GF-D8 (cell line): ENCODE data around the gene FAM72A.
A peak's percentile ranks its signal among the peaks of the same experiment; 100 is the strongest.
"Not testable (repeated sequence)": the region's sequence is repeated elsewhere in the genome, so short reads cannot be mapped to it uniquely, and the experiment has no call there.

Source experiments
- DNase-seq: peaks from one replicate; lab custom pipeline; 2025; lab: John Stamatoyannopoulos, UW

FAM72A gene

GRCh38 chr1:206202789-206203363 lies at the start of gene FAM72A:
Gene FAM72A, minus strand, starts transcription at chr1:206202839. Its CDS starts 814 bp downstream, at chr1:206202025.
- DNase-seq, result peak; percentile 99

- DNase-seq, result not testable (repeated sequence)
These were observed 48.5 kb upstream of the FAM72A start for GRCh38 chr1:206250953-206251681.

- DNase-seq, result not testable (repeated sequence)
These were observed 43.7 kb upstream of the FAM72A start for GRCh38 chr1:206246129-206246886.

GRCh38 chr1:206245479-206245878 lies 42.8 kb upstream of the FAM72A start:
- not testable (repeated sequence) for DNase-seq

- not testable (repeated sequence) for DNase-seq
These were observed 40.7 kb upstream of the FAM72A start for GRCh38 chr1:206243335-206243734.

GRCh38 chr1:206240288-206240687 lies 37.6 kb upstream of the FAM72A start:
- not testable (repeated sequence) for DNase-seq

- DNase-seq, result not testable (repeated sequence)
These were observed 32.6 kb upstream of the FAM72A start for GRCh38 chr1:206235190-206235589.

GRCh38 chr1:206234189-206234916 lies 31.7 kb upstream of the FAM72A start:
- DNase-seq, result not testable (repeated sequence)

- not testable (repeated sequence) for DNase-seq
These were observed 30.5 kb upstream of the FAM72A start for GRCh38 chr1:206232970-206233645.

GRCh38 chr1:206231989-206232388 lies 29.4 kb upstream of the FAM72A start:
- not testable (repeated sequence) for DNase-seq

GRCh38 chr1:206229286-206229685 lies 26.6 kb upstream of the FAM72A start:
- DNase-seq, result not testable (repeated sequence)

GRCh38 chr1:206226886-206227285 lies 24.2 kb upstream of the FAM72A start:
- not testable (repeated sequence) for DNase-seq

GRCh38 chr1:206225386-206225785 lies 22.7 kb upstream of the FAM72A start:
- DNase-seq, result not testable (repeated sequence)

GRCh38 chr1:206224190-206224776 lies 21.6 kb upstream of the FAM72A start:
- not testable (repeated sequence) for DNase-seq

GRCh38 chr1:206221585-206221984 lies 18.9 kb upstream of the FAM72A start:
- not testable (repeated sequence) for DNase-seq

GRCh38 chr1:206220332-206221000 lies 17.8 kb upstream of the FAM72A start:
- not testable (repeated sequence) for DNase-seq

GRCh38 chr1:206219514-206220331 lies 17.1 kb upstream of the FAM72A start:
- not testable (repeated sequence) for DNase-seq

GRCh38 chr1:206218765-206219164 lies 16.1 kb upstream of the FAM72A start:
- not testable (repeated sequence) for DNase-seq

- not testable (repeated sequence) for DNase-seq
These were observed 15.6 kb upstream of the FAM72A start for GRCh38 chr1:206218285-206218684.
